OCI-LY3 (cell line): ENCODE results near the gene KLF11.

Source experiments
- CTCF ChIP-seq: fragments of 200-600, 300-600 bp; sonication (generic); IDR thresholded peaks from 2 replicates; pipeline ENCODE4 v1.5.1; 2014; ENCODE audit warnings: antibody characterized with exemption, low read length, low read depth
- EZH2phosphoT487 ChIP-seq: fragments of 200-600 bp; shearing (Covaris generic); IDR thresholded peaks from 2 replicates; pipeline ENCODE4 v1.6.1; 2018; ENCODE audit warnings: antibody characterized with exemption, mixed run types, low read depth

DNA sequence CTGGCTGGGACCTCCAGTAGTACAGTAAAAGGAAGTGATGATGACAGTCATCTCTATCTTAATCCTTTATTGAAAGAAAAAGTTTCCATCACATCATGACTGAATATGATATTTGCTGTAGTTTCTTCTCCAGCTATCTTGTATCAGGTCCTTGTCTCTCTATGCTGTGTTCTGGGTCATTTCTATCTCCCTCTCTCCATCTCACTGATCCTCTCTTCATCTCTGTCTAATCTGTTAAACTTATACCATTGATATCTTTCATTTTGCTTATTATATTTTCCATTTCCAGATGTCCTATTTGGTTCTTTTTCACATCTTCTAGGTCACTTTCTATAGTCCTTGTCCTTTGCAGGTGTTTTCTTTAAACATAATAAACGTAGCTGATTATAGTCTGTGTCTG is 24.5 kb downstream of the KLF11 start:
- no peak for TF ChIP-seq CTCF
- no peak for TF ChIP-seq EZH2phosphoT487
